H9 (cell line): ENCODE results near the gene SCD5. TPM values are rescaled to one million over a fixed set of nuclear protein-coding genes. Genes with fewer than 3 reads are reported as not detected.

ENCODE experiments used
- DNase-seq: peaks from one replicate; pipeline ENCODE4 v3.0.0-alpha.2; 2017
- H2AFZ ChIP-seq: one replicate; pipeline ENCODE4 v1.6.1; 2013; ENCODE audit warnings: mild to moderate bottlenecking, low read length, control low read depth, moderate library complexity
- H2AK5ac ChIP-seq: 2 replicates; pipeline ENCODE4 v1.6.1; 2013; ENCODE audit warnings: low read length, control low read depth, mixed read lengths; ENCODE audit not compliant: insufficient read length
- H2BK120ac ChIP-seq: one replicate; pipeline ENCODE4 v1.6.1; 2013; ENCODE audit warnings: low read depth, mild to moderate bottlenecking, low read length, control low read depth, inconsistent platforms; ENCODE audit not compliant: poor library complexity, severe bottlenecking
- H2BK12ac ChIP-seq: 2 replicates; pipeline ENCODE4 v1.6.1; 2013; ENCODE audit warnings: low read length, control low read depth, mixed read lengths, low read depth; ENCODE audit not compliant: insufficient read length
- H2BK15ac ChIP-seq: 2 replicates; pipeline ENCODE4 v1.6.1; 2013; ENCODE audit warnings: low read depth, low read length, control low read depth
- H2BK20ac ChIP-seq: one replicate; pipeline ENCODE4 v1.6.1; 2013; ENCODE audit warnings: low read depth, mild to moderate bottlenecking, low read length, control low read depth, inconsistent platforms; ENCODE audit not compliant: poor library complexity, severe bottlenecking
- H2BK5ac ChIP-seq: 2 replicates; pipeline ENCODE4 v1.6.1; 2013; ENCODE audit warnings: low read length, control low read depth, mixed read lengths; ENCODE audit not compliant: insufficient read length
- H3K14ac ChIP-seq: 2 replicates; pipeline ENCODE4 v1.6.1; 2013; ENCODE audit warnings: low read length, control low read depth; ENCODE audit not compliant: insufficient read depth
- H3K18ac ChIP-seq: 2 replicates; pipeline ENCODE4 v1.6.1; 2013; ENCODE audit warnings: low read depth, mild to moderate bottlenecking, mixed read lengths, low read length, control low read depth; ENCODE audit not compliant: insufficient read length
- H3K23ac ChIP-seq: 2 replicates; pipeline ENCODE4 v1.6.1; 2013; ENCODE audit warnings: low read length, control low read depth, mixed read lengths, low read depth; ENCODE audit not compliant: insufficient read length
- H3K23me2 ChIP-seq: 2 replicates; pipeline ENCODE4 v1.6.1; 2013; ENCODE audit warnings: low read depth, mild to moderate bottlenecking, mixed read lengths, low read length, control low read depth; ENCODE audit not compliant: insufficient read length, poor library complexity, severe bottlenecking
- H3K27ac ChIP-seq: 2 replicates; pipeline ENCODE4 v1.5.1; 2013; ENCODE audit warnings: low read length, control low read depth, mixed read lengths, low read depth; ENCODE audit not compliant: insufficient read length
- H3K27me3 ChIP-seq: 2 replicates; pipeline ENCODE4 v1.6.1; 2013; ENCODE audit warnings: low read length, control low read depth, inconsistent platforms; ENCODE audit not compliant: insufficient read depth
- H3K4ac ChIP-seq: 2 replicates; pipeline ENCODE4 v1.6.1; 2013; ENCODE audit warnings: low read depth, mild to moderate bottlenecking, control low read depth, inconsistent platforms, low read length, moderate library complexity
- H3K4me1 ChIP-seq: 2 replicates; pipeline ENCODE4 v1.6.1; 2013; ENCODE audit warnings: low read length, control low read depth, inconsistent platforms; ENCODE audit not compliant: insufficient read depth
- H3K4me2 ChIP-seq: 2 replicates; pipeline ENCODE4 v1.6.1; 2013; ENCODE audit warnings: low read length, control low read depth, mixed read lengths; ENCODE audit not compliant: insufficient read length, insufficient read depth
- H3K56ac ChIP-seq: 2 replicates; pipeline ENCODE4 v1.6.1; 2013; ENCODE audit warnings: low read depth, mild to moderate bottlenecking, mixed read lengths, low read length, control low read depth; ENCODE audit not compliant: insufficient read length
- H3K79me1 ChIP-seq: 2 replicates; pipeline ENCODE4 v1.6.1; 2013; ENCODE audit warnings: low read depth, mild to moderate bottlenecking, moderate library complexity, low read length, control low read depth, inconsistent platforms; ENCODE audit not compliant: insufficient read depth, poor library complexity, severe bottlenecking
- H3K79me2 ChIP-seq: 2 replicates; pipeline ENCODE4 v1.6.1; 2013; ENCODE audit warnings: low read length, control low read depth, inconsistent platforms; ENCODE audit not compliant: insufficient read depth
- H3K9ac ChIP-seq: 2 replicates; pipeline ENCODE4 v1.6.1; 2013; ENCODE audit warnings: low read length, control low read depth, mixed read lengths; ENCODE audit not compliant: insufficient read length; ENCODE audit errors: extremely low read depth
- H3K9me3 ChIP-seq: one replicate; pipeline ENCODE4 v1.6.1; 2013; ENCODE audit warnings: low read depth, low read length, inconsistent platforms; ENCODE audit not compliant: control insufficient read depth
- H3T11ph ChIP-seq: one replicate; pipeline ENCODE4 v1.6.1; 2013; ENCODE audit warnings: mild to moderate bottlenecking, low read length, control low read depth, inconsistent platforms
- H4K20me1 ChIP-seq: one replicate; pipeline ENCODE4 v1.6.1; 2013; ENCODE audit not compliant: control insufficient read depth, insufficient read length, insufficient read depth
- H4K5ac ChIP-seq: 2 replicates; pipeline ENCODE4 v1.6.1; 2013; ENCODE audit warnings: low read depth, mild to moderate bottlenecking, mixed read lengths, low read length, control low read depth; ENCODE audit not compliant: insufficient read length
- H4K8ac ChIP-seq: replicated peaks from 2 replicates; pipeline ENCODE4 v1.6.1; 2013; ENCODE audit warnings: low read length, control low read depth, mixed read lengths, low read depth; ENCODE audit not compliant: insufficient read length
- H4K91ac ChIP-seq: 2 replicates; pipeline ENCODE4 v1.6.1; 2013; ENCODE audit warnings: low read depth, mild to moderate bottlenecking, moderate library complexity, mixed read lengths, low read length, control low read depth; ENCODE audit not compliant: insufficient read length
- H3K27ac Mint-ChIP-seq, 3 experiments: 2 replicates in 2 of 3; 3 replicates in 1 of 3; pipeline ENCODE4 v1.8.0; 2020 to 2021; ENCODE audit warnings: mixed read lengths in 3 of 3, mild to moderate bottlenecking in 1 of 3, moderate library complexity in 1 of 3
- H3K27me3 Mint-ChIP-seq: 2 replicates; pipeline ENCODE4 v1.8.0; 2021; ENCODE audit warnings: low read depth, mild to moderate bottlenecking, moderate library complexity, mixed read lengths
- H3K36me3 Mint-ChIP-seq, 3 experiments: 2 replicates in 2 of 3; 3 replicates in 1 of 3; pipeline ENCODE4 v1.8.0; 2020 to 2021; ENCODE audit warnings: low read depth in 3 of 3, mixed read lengths in 3 of 3; ENCODE audit not compliant: insufficient read depth in 1 of 3
- H3K4me1 Mint-ChIP-seq, 2 experiments: 2 replicates each; pipeline ENCODE4 v1.8.0; 2020; ENCODE audit warnings: mixed read lengths in 2 of 2
- H3K4me3 Mint-ChIP-seq, 2 experiments: 2 replicates in 1 of 2; 3 replicates in 1 of 2; pipeline ENCODE4 v1.8.0; 2020 to 2021; ENCODE audit warnings: mild to moderate bottlenecking in 2 of 2, mixed read lengths in 2 of 2, moderate library complexity in 1 of 2
- H3K9me3 Mint-ChIP-seq, 2 experiments: 2 replicates in 1 of 2; 3 replicates in 1 of 2; pipeline ENCODE4 v1.8.0; 2020; ENCODE audit warnings: mild to moderate bottlenecking in 2 of 2, mixed read lengths in 2 of 2, moderate library complexity in 1 of 2
- CTCF ChIP-seq: fragments of 200-600 bp; sonication (generic); conservative IDR thresholded peaks from 3 replicates; pipeline ENCODE4 v1.8.0; 2021; ENCODE audit warnings: antibody characterized with exemption, mild to moderate bottlenecking
- WGBS: extraction: QIAGEN DNeasy Blood & Tissue Kit; methylation state at CpG from one replicate; pipeline ENCODE4 v1.1.7; 2013; ENCODE audit warnings: missing lambda C conversion rate, low lambda C conversion rate, mixed read lengths; ENCODE audit not compliant: insufficient read length; ENCODE audit errors: extremely low coverage; 5-methylcytosine and 5-hydroxymethylcytosine counted together
- total RNA-seq: library from RNA; stranded (reverse); gene quantifications from 2 replicates; pipeline ENCODE4 v1.2.1, GENCODE V29; 2021

Gene SCD5
- total RNA-seq, 1 experiment from 2014 or later = 0.68 TPM

GRCh38 chr4:82583897-82584587 is 214.6 kb downstream of the SCD5 start:
- Mint-ChIP-seq H3K27me3 (no peaks in the 10 kb centered on the region), H3K9me3 (no peaks in the 10 kb centered on the region), H3K27ac (no peak overlapping the region), H3K36me3 (no peaks in the 10 kb centered on the region; a peak in 1 of 7 replicates), H3K4me3 (no peak overlapping the region), H3K4me1 (peaks cover 39 to 40% of the 10 kb centered on the region in 2 experiments)
- H4K5ac ChIP-seq = no peak overlapping the region
- no peaks in the 10 kb centered on the region for H3K79me2 ChIP-seq
- no peak overlapping the region for H2BK120ac ChIP-seq
- no peak overlapping the region for H2AK5ac ChIP-seq
- no peak overlapping the region for H3T11ph ChIP-seq
- H4K91ac ChIP-seq = no peak overlapping the region
- H3K18ac ChIP-seq = no peak overlapping the region
- H3K9ac ChIP-seq = no peak overlapping the region
- no peaks in the 10 kb centered on the region for H3K27me3 ChIP-seq
- H3K56ac ChIP-seq = no peak overlapping the region
- no peak overlapping the region for H2BK12ac ChIP-seq
- H2AFZ ChIP-seq = no peak overlapping the region
- H4K8ac ChIP-seq = no peak overlapping the region
- no peak for TF ChIP-seq CTCF
- no peak for DNase-seq
- no peak overlapping the region for H2BK20ac ChIP-seq
- no CpG with 5 or more reads among the region's 5 CpGs for WGBS
- no peaks in the 10 kb centered on the region for H3K23me2 ChIP-seq
- H3K27ac ChIP-seq = no peak overlapping the region
- no peak overlapping the region for H3K4ac ChIP-seq
- no peaks in the 10 kb centered on the region for H3K79me1 ChIP-seq
- H2BK15ac ChIP-seq = no peak overlapping the region
- no peak overlapping the region for H3K14ac ChIP-seq
- H4K20me1 ChIP-seq = no peaks in the 10 kb centered on the region
- H3K9me3 ChIP-seq = no peaks in the 10 kb centered on the region
- no peak overlapping the region for H3K4me2 ChIP-seq
- peaks cover 27% of the 10 kb centered on the region; the same call in 1 of the 2 replicates for H3K4me1 ChIP-seq
- H2BK5ac ChIP-seq = no peak overlapping the region
- H3K23ac ChIP-seq = no peak overlapping the region
